Upper lobe of left lung (tissue), 4 donors: ENCODE data around the gene PNPLA1.

Experiments used
- POLR2AphosphoS5 ChIP-seq, 2 donors: sonication (generic); formaldehyde crosslinking; IDR thresholded peaks; one replicate each; pipeline ENCODE4 v1.5.1; 2017; ENCODE audit warnings: antibody characterized with exemption in 2 of 2
- TF ChIP-seq, protein P1 (sequence below), 6 experiments: fragments of 450-650 bp in 4 of 6; fragments of 200-600 bp in 2 of 6; sonication (generic) in 2 of 6; IDR thresholded peaks; one replicate each; pipeline ENCODE4 v1.5.1; 2016 to 2019; ENCODE audit warnings: antibody characterized with exemption in 6 of 6

DNA sequence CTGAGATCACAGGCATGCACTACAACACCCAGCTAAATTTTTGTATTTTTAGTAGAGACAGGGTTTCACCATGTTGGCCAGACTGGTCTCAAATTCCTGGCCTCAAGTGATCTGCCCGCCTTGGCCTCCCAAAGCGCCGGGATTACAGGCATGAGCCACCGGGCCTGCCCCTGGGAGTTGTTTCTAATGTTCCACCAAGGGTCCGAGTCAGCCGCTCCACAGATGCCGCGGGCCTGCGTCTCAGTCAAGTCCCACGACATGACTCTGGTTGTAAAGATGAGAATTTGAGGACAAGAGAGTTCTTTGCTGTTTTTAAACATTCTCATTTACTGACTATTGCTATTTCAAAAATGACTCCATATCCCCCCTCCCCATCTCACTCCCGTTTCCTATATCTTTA is 36.0 kb downstream of the PNPLA1 start:
- TF ChIP-seq, protein P1, sequence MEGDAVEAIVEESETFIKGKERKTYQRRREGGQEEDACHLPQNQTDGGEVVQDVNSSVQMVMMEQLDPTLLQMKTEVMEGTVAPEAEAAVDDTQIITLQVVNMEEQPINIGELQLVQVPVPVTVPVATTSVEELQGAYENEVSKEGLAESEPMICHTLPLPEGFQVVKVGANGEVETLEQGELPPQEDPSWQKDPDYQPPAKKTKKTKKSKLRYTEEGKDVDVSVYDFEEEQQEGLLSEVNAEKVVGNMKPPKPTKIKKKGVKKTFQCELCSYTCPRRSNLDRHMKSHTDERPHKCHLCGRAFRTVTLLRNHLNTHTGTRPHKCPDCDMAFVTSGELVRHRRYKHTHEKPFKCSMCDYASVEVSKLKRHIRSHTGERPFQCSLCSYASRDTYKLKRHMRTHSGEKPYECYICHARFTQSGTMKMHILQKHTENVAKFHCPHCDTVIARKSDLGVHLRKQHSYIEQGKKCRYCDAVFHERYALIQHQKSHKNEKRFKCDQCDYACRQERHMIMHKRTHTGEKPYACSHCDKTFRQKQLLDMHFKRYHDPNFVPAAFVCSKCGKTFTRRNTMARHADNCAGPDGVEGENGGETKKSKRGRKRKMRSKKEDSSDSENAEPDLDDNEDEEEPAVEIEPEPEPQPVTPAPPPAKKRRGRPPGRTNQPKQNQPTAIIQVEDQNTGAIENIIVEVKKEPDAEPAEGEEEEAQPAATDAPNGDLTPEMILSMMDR (IDR thresholded peaks at IDR 0.05) = no peak
- TF ChIP-seq POLR2AphosphoS5 (IDR thresholded peaks at IDR 0.05) = no peak
